Measurements from ENCODE around the gene AQP2.

Gene AQP2

GRCh38 chr12:49979016-49979586 lies 28.6 kb downstream of the AQP2 start:
- in situ Hi-C loops (cut with MboI; ENCODE audit: low pct_unique_long_range_greater_than_20kb, low sequenced_read_pairs, unreplicated experiment) = no loop called here
- no peak for DNase-seq (ENCODE audit: low spot score)
- TF ChIP-seq CTCF (IDR thresholded peaks at IDR 0.05; ENCODE audit: extremely low read depth, insufficient read depth, missing control alignments) = no peak

DNA sequence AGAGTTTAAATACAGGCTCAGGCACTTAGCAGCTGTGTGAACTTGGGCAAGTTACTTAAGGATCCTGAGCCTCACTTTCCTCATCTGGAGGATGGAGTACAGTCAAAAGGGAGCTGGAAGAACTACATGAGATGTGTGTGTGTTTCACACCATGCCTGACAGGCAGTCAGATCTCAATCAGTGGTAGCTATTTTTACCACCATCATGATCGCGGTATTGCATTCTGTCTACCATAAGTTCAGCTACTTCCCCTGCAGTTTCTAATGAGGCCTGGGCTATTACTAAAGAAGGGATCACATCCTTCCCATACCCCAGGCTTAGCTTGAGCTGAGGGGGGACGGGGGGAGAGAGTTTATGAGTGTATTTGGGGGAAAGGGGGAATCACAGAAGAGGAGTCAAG lies 29.3 kb downstream of the AQP2 start:
- in situ Hi-C loops (cut with MboI; ENCODE audit: low pct_unique_long_range_greater_than_20kb, low sequenced_read_pairs, unreplicated experiment) = no loop called here
- no peak for TF ChIP-seq CTCF (IDR thresholded peaks at IDR 0.05; ENCODE audit: extremely low read depth, insufficient read depth, missing control alignments)
- peak; percentile 2 for DNase-seq (ENCODE audit: low spot score)

GRCh38 chr12:49980501-49981349 lies 30.2 kb downstream of the AQP2 start:
- in situ Hi-C loops (cut with MboI; ENCODE audit: low pct_unique_long_range_greater_than_20kb, low sequenced_read_pairs, unreplicated experiment) = no loop called here
- no peak for TF ChIP-seq CTCF (IDR thresholded peaks at IDR 0.05; ENCODE audit: extremely low read depth, insufficient read depth, missing control alignments)
- no peak for DNase-seq (ENCODE audit: low spot score)

GRCh38 chr12:49982246-49983087 lies 31.9 kb downstream of the AQP2 start:
- in situ Hi-C loops (cut with MboI; ENCODE audit: low pct_unique_long_range_greater_than_20kb, low sequenced_read_pairs, unreplicated experiment) = no loop called here
- TF ChIP-seq CTCF (IDR thresholded peaks at IDR 0.05; ENCODE audit: extremely low read depth, insufficient read depth, missing control alignments) = no peak

GRCh38 chr12:49983892-49984291 lies 33.4 kb downstream of the AQP2 start:
- no peak for TF ChIP-seq CTCF (IDR thresholded peaks at IDR 0.05; ENCODE audit: extremely low read depth, insufficient read depth, missing control alignments)
- in situ Hi-C loops (cut with MboI; ENCODE audit: low pct_unique_long_range_greater_than_20kb, low sequenced_read_pairs, unreplicated experiment) = no loop called here
- DNase-seq (ENCODE audit: low spot score) = no peak

More at GRCh38 chr12:49982246-49983087, 31.9 kb downstream of the AQP2 start:
- DNase-seq (ENCODE audit: low spot score) = no peak
